GM21723 (cell line): ENCODE data around the gene CXCR2.
"Not testable (repeated sequence)": the region's sequence is repeated elsewhere in the genome, so short reads cannot be mapped to it uniquely, and the experiment has no call there.

ENCODE experiments used
- ATAC-seq: cut with Tn5 transposase; IDR thresholded peaks from one replicate; pipeline ENCODE4 v1.9.1; 2021; ENCODE audit warnings: mild to moderate bottlenecking, moderate library complexity; ENCODE audit not compliant: unreplicated experiment

Gene CXCR2

DNA sequence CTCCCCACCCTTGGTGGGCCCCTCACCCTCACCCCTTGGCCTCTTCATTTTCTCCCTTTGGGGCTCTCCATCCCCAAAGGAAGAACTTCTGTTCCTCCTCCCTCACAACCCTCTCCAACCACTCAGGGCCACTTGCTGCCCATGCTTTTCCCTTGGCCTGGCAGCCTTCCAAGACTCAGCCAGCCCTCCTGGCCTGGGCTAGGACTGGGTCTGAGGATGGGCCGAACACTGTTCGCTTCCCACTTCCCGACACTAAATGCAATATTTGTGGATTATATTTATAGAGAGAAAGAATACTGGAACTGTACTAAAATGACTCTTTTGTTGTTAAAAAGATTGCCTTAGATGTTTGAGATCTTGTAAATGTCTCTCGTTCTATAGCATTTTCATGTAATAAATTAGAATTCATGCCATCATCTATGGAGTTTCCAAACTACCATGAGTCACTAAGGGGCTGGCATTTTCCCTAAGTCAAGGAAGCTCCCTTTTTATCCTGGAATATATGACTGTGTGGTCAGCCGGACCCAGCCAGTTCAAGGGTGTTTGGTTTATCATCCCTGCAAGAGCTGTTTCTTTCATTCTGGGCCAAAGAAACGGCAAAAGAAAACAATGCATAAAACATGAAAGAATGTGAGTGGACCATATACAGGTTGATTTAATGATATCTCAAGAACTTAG is 3.8 kb downstream of the CXCR2 start:
- no peak for ATAC-seq

DNA sequence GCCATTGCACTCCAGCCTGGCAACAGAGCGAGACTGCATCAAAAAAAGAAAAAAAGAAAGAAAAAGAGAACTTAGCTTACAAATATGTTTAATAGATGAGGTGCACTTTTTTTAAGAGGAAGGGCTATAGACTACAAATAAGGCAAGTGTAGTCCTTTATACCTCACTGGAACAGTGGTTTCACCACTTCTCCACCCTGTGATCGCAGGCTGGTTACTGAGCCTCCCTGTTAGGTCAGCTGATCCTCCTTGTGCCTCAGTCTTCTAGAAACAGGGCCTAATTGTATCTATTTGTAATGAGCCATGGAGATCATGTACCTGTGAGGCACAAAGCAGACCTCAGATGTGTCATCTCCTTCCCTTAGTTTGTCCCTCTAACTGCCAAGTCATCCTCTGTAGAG is 4.5 kb downstream of the CXCR2 start:
- ATAC-seq: no peak

DNA sequence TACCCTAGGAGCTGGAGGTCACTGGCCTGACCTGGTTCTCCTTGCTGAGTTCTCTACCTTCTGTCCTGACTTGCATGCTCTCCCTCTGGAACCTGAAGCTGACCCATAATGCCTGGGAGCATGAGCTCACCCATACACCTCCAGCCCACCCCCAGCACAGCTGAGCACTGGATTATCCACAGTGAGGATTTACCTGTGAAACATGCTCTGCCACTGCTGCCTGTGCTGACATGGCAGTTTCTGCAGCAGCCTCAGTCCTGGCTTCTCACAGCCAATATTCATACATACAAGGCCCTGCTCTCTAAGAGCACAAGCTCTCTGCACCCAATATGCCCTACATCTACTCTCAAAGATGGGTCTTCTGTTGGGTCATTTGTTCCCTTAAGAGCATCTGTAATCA is 5.0 kb downstream of the CXCR2 start:
- no peak for ATAC-seq

DNA sequence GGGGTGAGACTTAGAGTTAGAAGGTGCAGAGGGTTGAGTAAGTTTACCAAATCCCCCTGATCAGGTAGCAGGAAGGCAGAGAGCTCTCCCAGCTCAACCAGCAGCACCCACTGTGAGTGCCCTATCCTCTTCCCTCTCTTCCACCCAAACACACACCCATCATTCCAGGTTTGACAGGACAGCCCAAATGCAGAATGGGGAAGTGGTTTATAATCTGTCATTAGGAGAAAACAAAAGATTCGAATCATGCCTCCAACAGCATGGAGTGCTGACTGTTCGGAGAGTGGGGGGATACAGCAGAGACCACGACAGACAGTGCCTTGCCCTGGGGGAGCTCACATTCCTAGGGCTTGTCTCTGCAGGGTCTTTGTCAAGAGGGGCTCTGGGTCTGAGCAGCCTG is 11.7 kb downstream of the CXCR2 start:
- no peak for ATAC-seq

DNA sequence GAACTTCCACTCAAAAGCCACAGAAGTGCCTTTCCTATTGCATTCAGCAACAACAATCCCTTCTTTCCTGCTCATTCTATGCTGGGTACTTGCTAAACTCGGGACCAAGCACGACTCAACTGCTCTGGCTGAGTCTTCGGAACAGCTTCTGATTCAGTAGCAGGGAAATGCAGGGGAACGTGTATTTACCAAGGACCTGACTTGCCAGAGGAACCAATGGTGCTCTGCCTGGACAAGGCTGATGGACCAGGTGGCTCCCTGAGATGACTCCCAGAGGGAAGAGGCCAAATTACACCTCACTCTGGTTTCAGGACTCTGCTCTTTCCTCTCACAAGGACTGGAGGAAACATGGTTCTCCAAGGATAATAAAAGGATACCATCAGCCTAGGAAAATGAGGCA is 12.2 kb downstream of the CXCR2 start:
- ATAC-seq: no peak

DNA sequence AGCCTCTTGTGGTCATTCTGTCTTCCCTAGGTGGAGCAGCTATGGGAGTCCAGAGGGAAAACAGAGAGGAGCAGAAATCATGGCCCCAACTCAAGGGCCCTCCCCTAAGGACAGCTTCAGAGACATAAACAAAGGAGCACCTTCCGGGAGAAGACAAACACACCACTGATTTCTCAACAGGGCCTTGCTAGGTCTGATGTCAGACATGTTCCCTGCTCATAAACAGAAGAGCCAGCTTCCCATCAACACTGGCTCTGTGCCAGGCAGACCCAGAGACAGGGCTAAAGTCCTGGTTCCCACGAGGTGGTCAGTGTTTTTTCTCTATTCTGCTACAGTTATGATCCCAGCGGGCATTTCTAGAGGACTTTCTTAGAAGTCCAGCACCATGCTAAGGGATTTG is 19.3 kb downstream of the CXCR2 start:
- ATAC-seq: no peak

DNA sequence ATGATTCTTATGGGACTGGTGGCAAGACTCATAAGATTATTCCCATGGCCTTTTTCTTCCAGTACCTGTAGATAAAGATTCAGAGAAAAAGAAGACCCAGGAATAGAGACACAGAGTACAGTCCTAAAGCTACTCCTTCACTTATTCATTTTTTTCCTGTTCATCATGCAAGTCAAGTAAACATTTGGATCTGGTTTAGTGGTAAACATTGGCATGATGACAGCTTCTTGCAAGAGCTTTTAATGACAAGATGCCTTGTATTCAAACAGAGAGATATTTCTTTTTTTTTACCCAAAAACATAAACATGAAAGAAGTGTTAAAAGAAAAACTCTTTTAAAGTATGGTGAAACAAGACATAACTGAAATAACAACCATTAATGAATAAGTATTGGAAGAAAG is 20.2 kb downstream of the CXCR2 start:
- ATAC-seq: no peak

DNA sequence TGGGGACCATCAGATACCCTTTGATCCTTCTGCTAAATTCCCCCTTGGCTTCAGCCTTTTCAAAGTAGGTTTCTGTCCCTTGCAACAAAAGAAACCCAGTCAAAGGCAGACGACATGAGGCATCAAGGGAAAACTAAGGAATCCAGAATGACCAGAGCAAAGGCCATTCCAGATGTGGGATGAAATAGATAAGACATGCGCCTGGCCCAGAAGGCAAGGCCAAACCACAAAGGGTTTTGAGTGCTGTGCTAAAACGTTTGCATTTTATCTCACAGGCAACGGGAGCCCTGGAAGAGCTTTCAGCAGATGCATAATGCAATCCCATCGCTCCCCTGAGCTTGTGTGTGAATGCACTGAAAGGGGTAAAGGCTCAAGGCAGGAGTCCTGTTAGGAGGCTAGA is 23.3 kb downstream of the CXCR2 start:
- no peak for ATAC-seq

DNA sequence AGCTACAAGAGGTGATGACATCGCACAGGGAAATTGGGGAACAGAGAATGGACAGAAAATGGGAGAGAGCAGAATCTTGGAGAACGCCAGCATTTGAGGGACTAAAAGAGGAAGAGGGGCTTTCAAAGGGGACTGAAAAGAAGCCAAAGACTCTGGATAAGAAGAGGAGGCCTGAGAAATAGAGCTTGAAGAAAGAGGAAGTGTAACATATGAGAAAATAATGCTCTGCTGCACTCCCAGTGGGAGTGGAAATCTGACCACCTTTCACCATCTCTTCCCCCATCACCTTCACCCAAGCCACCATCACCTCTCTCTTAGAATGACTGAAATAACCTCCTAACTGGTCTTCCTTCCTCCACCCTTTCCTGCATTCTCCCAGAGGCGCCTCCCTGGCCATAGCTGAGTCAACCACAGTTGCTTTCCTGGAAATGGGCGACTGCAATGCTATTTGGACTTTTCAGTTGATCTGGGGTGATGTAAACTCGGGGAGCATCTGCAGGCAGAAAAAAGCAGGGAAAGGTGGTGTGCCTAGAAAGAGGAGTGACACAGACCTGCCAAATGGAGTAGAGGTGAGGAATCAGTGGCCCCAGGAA is 24.1 kb downstream of the CXCR2 start:
- no peak for ATAC-seq

DNA sequence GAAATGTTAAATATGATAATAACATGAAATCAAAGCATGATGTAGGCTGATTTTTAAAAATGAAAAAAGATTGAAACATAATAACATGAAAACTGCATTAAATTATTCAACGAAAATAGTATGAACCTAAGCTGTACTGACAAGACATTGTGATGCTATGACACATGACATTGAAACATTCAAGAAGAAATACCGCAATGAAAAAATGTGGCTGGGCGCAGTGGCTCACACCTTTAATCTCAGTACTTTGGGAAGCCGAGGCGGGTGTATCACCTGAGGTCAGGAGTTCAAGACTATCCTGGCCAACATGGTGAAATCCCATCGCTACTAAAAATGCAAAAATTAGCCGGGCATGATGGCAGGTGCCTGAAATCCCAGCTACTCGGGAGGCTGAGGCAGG is 26.3 kb downstream of the CXCR2 start:
- no peak for ATAC-seq

DNA sequence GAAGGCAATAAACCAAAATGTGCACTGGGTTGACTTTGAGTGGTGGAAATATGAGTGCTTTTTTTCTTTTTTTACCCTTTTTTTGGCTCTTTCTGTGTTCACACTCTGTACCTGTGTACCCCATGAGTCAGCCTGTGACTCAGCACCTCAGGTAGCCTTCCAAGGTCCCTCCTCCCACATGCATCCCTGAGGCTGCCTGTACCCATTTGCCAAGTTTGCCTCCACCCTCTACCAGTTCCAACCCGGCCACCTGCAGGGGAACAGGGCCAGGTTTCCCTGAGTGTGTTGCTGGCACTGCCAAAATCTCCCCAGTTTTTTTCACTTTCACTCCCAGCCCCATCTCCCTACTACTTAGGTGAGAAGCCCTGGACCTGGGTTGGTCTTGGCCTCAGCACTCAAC is 26.9 kb downstream of the CXCR2 start:
- ATAC-seq: no peak

DNA sequence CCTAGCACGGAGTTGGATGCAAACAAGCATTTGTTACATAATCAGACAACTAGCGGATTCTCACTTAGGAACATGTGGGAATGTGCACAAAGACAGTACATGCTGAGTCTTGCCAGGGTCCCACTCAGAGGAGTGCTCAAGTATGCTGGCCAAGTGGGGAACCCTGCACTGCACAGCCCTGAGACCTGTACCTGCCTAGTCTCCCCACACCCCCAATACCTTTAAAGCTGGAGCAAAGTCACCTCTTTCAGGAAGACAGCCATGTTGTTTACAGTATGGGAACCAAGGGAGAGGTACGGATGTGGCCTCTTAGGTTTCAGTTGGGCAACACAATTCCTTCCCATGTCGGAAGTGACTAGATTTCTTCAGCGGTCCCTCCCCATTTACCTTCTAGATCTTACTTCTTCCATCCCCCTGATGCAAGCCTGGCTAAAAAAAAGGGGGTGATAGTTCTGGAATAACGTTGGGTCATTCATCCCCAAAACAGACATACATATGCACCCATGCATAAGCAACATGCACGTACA is 30.2 kb downstream of the CXCR2 start:
- ATAC-seq: no peak

DNA sequence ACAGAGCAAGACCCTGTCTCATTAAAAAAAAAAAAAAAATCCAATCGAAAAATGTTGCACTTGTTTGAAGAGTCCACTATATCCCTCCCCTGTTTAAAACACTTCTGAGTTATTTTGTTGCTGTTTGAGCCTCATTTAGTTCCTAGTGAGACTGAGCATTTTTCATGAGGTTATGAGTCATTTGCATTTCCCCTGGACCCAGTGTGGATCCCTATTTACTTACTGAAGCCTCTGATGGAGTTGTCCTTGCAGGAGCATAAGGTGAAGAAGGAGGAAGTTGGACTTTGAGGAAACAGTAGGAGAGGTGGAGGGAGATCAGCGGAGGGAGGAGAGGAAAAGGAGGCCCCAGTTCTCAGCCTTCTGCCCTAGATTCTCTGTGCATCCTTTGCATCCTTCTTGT is 35.8 kb downstream of the CXCR2 start:
- no peak for ATAC-seq

DNA sequence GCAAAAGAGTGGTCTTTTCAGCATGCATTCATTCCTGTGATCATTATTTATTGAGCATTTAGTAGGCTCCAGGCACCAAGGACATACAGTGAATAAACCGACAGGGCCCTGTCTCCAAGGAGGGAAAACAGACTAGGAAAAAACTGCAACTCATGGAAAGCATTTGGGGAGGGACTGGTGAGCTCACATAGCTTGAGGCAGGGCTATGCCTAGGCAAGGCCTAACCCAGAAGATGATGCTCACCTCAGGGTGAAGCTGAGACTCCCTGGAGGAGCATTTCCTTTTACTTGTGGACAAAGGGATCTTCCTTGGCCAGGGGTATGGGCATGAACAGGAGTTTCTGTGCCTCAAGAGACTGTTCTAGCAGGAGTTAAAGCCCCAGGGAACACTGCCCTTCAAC is 37.0 kb downstream of the CXCR2 start:
- no peak for ATAC-seq

DNA sequence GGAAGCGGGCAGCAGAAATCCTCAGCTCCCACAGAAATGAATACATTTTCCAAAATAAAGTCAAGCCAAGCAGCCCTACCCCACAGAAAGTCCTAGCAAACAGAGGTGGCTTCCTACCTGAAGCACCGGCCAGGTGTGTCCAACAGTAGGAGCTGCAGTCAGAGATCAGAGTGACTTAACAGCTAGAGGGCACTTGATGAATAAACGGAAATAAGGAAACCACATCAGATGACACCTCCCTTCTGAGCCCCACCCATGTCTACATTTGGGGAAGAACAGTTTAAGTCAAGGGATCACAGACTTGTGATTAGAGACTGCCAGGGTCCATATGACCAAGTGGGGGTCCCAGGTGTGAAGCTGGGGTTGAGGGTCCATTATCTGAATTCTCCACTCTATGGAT is 41.0 kb downstream of the CXCR2 start, which contains the start of gene CXCR1:
TSS of gene CXCR1 (minus strand) at position 172 of the 400 bp plus-strand sequence. CDS start 1,751 bp downstream, outside the sequence.
- no peak for ATAC-seq

DNA sequence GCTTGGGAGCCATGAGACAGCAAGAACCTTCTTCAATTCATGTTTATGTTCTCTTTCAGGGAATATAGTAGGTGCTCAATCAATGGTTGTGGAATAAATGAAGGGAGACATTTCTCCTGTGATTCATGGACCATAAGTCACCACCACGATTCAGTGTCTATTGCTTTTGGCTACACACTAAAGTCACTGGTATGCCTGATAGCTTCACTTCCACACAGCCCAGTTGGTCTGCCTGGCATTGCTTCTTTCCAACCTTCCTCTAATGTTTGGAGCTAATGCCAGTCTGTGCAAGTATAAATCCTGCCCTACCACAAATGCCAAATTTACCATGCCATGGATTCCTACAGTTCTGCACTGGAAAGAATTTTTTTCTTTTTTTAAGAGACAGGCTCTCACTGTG is 42.2 kb downstream of the CXCR2 start:
- no peak for ATAC-seq

DNA sequence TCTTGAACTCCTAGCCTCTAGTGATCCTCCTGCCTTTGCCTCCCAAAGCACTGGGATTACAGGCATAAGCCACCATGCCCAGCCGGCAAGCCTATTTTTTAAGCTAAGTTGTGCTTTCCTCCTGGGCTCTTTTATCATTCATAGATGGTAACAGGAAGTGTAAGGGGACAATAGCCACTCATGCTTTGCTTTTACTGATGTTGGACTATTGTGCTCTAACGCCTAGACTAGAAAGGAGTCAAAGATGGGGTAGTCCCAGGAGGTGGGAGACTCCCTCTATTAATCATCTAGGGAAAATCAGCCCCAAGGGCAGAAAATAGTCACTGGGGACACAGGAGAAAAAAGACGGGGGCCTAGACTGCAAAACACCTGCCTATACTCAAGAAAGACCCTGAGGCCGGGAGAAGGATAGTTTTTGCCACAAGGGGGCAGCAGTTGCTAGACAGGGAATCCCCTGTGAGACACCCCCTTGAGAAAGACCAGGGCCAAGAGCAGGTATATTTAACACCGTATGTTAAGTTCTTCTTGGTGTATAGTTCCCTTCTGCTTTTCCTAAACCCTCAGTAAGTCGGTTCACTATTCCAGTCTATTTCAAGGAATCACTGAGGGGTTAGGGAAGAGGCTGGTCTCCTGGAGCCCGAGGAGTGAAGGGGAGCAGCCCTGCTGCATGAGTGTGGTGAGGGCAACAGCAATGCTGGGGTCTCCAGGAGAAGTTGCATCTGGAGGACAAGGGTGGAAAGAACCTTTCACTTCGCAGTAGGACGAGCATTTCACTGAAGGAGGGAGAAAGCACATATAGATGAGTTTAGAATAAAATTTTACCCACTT is 43.0 kb downstream of the CXCR2 start:
- ATAC-seq: peak; percentile 75

DNA sequence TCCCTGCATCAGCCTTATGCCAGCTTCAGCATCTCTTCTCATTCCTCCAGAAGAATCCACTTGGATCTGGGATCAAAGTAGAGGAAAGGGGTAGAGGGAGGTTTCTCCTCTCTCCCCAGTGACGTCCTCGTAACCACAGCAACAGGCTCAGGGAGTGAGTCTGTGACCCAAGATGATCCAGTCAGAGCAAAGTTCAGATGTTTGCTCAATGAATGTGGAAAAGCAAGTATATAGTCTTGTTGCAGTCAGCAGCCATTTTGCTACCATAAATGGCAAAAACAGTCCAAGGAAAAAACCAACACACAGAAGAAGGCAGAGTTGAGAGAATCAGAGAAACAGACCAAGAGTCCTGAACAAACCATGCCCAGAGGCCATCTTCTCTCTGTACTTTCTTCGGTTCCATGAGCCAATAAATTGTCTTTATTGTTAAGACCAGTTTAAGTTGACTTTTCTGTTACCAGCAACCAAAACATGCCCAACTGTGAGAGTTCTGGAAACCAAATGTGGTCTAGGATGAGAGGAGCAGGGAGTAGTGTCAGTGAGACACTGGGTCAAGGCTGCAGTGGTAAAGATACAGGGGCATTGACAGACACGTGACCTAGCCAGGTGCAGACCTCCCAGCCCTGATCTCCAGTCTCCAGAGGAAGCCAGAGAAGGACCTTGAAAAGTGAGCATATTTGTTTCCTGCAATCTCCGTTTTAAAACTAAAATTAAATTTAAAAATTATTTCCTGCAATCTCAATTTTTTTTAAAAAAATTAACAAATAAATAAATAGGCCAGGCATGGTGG is 44.1 kb downstream of the CXCR2 start:
- no peak for ATAC-seq

DNA sequence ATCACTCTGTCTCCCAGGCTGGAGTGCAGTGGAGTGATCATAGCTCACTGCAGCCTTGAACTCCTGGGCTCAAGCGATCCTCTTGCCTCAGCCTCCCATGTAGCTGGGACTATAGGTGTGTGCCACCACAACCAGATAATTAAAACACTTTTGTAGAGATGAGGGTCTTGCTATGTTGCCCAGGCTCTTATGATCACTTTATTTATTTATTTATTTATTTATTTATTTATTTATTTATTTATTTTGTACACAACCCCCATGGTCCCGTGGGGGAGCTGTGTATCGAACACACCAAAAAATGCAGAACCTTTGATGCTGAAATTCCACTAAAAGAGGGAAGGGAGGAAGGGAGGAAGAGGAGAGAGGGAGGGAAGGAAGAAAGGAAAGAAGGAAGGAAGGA is 45.9 kb downstream of the CXCR2 start:
- ATAC-seq: not testable (repeated sequence)

DNA sequence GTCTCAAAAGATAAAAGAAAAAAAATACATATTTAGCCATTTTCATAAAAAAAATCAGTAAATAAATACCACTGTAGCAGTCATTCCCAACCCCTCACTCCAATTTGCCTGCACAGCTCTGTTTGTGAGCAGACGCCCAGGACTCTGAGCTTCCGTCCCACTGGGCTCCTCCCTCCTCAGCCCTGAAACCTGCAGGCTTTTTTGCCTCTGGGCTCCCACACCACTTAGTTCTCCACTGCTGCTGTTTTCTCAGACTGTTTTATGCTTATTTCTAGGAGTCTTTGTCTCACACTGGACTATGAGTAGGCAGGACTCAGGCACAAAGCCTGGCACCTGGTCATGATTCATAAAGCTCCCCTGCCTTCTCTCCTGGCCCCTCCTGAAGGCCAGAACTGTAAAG is 47.0 kb downstream of the CXCR2 start:
- ATAC-seq: no peak

DNA sequence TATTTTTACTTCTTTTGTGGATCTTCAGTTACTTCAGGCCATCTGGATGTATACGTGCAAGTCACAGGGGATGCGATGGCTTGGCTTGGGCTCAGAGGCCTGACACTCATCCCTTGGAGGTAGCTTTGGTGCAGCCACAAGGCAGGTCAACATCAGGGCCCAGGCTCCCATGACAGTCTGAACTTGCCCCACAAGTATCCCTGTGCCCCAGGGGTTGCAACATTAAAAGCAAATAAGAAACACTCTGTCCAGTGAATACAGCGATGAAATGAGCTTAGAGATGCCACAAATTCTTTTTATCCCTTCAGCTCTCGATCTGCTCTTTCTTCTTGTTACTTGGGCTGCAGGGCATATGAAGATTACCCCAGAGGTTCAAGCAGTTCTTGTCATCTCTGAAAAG is 54.0 kb downstream of the CXCR2 start:
- ATAC-seq: no peak
